GM12878 (cell line): Measurements from ENCODE around the gene DFFB. TPM values are rescaled to one million over a fixed set of nuclear protein-coding genes. Genes with fewer than 3 reads are reported as not detected.

Experiments used
- ATAC-seq: fragments of 200-7000 bp; cut with Tn5 transposase; 3 replicates; pipeline ENCODE4 v1.9.1; 2020; ENCODE audit warnings: mild to moderate bottlenecking, moderate library complexity
- BruUV-seq: library from RNA; stranded (reverse); fragments of 400-500 nt; replicated peaks from 2 replicates; lab custom pipeline; 2021; lab: Mats Ljungman, UMichigan
- CTCF ChIA-PET: fragments of 300-600 bp; sonication (Branson Sonifier 250); formaldehyde crosslinking; extraction: SDS; loops from one replicate; lab custom pipeline; 2021; ENCODE audit warnings: inconsistent platforms; lab: Yijun Ruan, JAX
- POLR2A ChIA-PET: fragments of 350-600 bp; formaldehyde crosslinking; extraction: SDS; loops from one replicate; lab custom pipeline; 2021; ENCODE audit warnings: inconsistent platforms; lab: Charles Lee
- RAD21 ChIA-PET: fragments of 300-600 bp; sonication (Branson Sonifier 250); formaldehyde crosslinking; loops from one replicate; lab custom pipeline; 2023; ENCODE audit warnings: antibody characterized with exemption; ENCODE audit not compliant: unreplicated experiment; lab: Charles Lee
- SMC1A ChIA-PET: fragments of 300-600 bp; sonication (Branson Sonifier 250); formaldehyde crosslinking; loops from one replicate; lab custom pipeline; 2023; ENCODE audit not compliant: unreplicated experiment, uncharacterized antibody; lab: Charles Lee
- DNase-seq: peaks from one replicate; pipeline ENCODE4 v3.0.0-alpha.2; 2011; ENCODE audit warnings: low read depth, low spot score
- FAIRE-seq: peaks from 3 replicates; lab custom pipeline; 2011; peaks lifted over from hg19 to GRCh38; lab: Jason Lieb, UNC
- H2AFZ ChIP-seq: 2 replicates; pipeline ENCODE4 v1.6.0; 2011; ENCODE audit warnings: low read depth, low read length, control low read depth; ENCODE audit not compliant: control insufficient read depth
- H3K27ac ChIP-seq: 2 replicates; pipeline ENCODE4 v1.5.1; 2011; ENCODE audit warnings: control low read depth; ENCODE audit not compliant: control insufficient read depth, insufficient read depth
- H3K27me3 ChIP-seq, 2 experiments: replicated peaks in 1 of 2; 2 replicates each; pipeline versions ENCODE4 v1.6.0 to v1.6.1; 2011; ENCODE audit warnings: low read length in 1 of 2; ENCODE audit not compliant: control insufficient read depth in 2 of 2, insufficient read depth in 2 of 2
- H3K36me3 ChIP-seq, 2 experiments: 2 replicates each; pipeline ENCODE4 v1.5.1; 2011; ENCODE audit warnings: low read length in 1 of 2; ENCODE audit not compliant: control insufficient read depth in 2 of 2, insufficient read depth in 2 of 2
- H3K4me1 ChIP-seq: 2 replicates; pipeline ENCODE4 v1.6.1; 2011; ENCODE audit warnings: mild to moderate bottlenecking, low read length, moderate library complexity, mixed read lengths; ENCODE audit not compliant: control insufficient read depth, insufficient read depth
- H3K4me2 ChIP-seq: 2 replicates; pipeline ENCODE4 v1.6.0; 2011; ENCODE audit warnings: control low read depth; ENCODE audit not compliant: control insufficient read depth, insufficient read depth
- H3K4me3 ChIP-seq: fragments of 200-600 bp; sonication (generic); 2 replicates; pipeline ENCODE4 v1.5.1; 2016
- H3K79me2 ChIP-seq: 2 replicates; pipeline ENCODE4 v1.6.0; 2011; ENCODE audit warnings: low read length; ENCODE audit not compliant: control insufficient read depth, insufficient read depth
- H3K9ac ChIP-seq: 2 replicates; pipeline ENCODE4 v1.8.0; 2011; ENCODE audit warnings: low read length, control low read depth, mixed read lengths; ENCODE audit not compliant: control insufficient read depth, insufficient read depth
- H3K9me3 ChIP-seq: replicated peaks from 3 replicates; pipeline ENCODE4 v1.5.1; 2011; ENCODE audit warnings: mild to moderate bottlenecking, low read length; ENCODE audit not compliant: control insufficient read depth, insufficient read depth
- H4K20me1 ChIP-seq: 2 replicates; pipeline ENCODE4 v1.6.0; 2011; ENCODE audit not compliant: control insufficient read depth, insufficient read depth
- JUNB ChIP-seq: IDR thresholded peaks from 2 replicates; pipeline ENCODE4 v1.6.1; 2016; ENCODE audit warnings: antibody characterized with exemption, mild to moderate bottlenecking
- KLF5 ChIP-seq: fragments of 450-650 bp; IDR thresholded peaks from 2 replicates; pipeline ENCODE4 v1.6.1; 2014; ENCODE audit warnings: mild to moderate bottlenecking; ENCODE audit not compliant: partially characterized antibody
- MYB ChIP-seq: fragments of 150-350 bp; IDR thresholded peaks from 2 replicates; pipeline ENCODE4 v1.6.1; 2014; ENCODE audit warnings: mild to moderate bottlenecking, low read depth, low read length, borderline replicate concordance
- SPI1 ChIP-seq: IDR thresholded peaks from 2 replicates; pipeline ENCODE4 v1.6.1; 2011; ENCODE audit warnings: low read depth, mild to moderate bottlenecking, low read length, moderate library complexity, borderline replicate concordance; ENCODE audit not compliant: insufficient read depth
- ZNF24 ChIP-seq: fragments of 450-650 bp; IDR thresholded peaks from 2 replicates; pipeline ENCODE4 v1.6.1; 2017; ENCODE audit warnings: antibody characterized with exemption, mild to moderate bottlenecking
- WGBS: methylation state at CpG from one replicate; pipeline ENCODE4 v1.1.6; 2016; ENCODE audit warnings: low lambda C conversion rate; ENCODE audit not compliant: insufficient replicate concordance, insufficient coverage; ENCODE audit errors: missing lambda C conversion rate; 5-methylcytosine and 5-hydroxymethylcytosine counted together
- in situ Hi-C: fragments of 300-500 bp; cut with MboI; formaldehyde crosslinking; loops from 9 replicates; pipeline ENCODE4 v1.14.3; 2018; ENCODE audit warnings: mixed read lengths
- intact Hi-C: fragments of 100-400 bp; cut with micrococcal nuclease; formaldehyde crosslinking; loops from one replicate; pipeline ENCODE4 v1.14.2; 2022; ENCODE audit not compliant: unreplicated experiment
- polyA plus RNA-seq, 11 experiments: library from polyadenylated mRNA; depleted of rRNA in 4 of 11; unstranded in 6 of 11; stranded (reverse) in 5 of 11; fragments of >200 nt; fragmentation: Nextera tagmentation in 4 of 11; fragmentation: Illumina TruSeq in 1 of 11; extraction: Ambion mirVana in 4 of 11; extraction: Trizol in 1 of 11; gene quantifications; 1 replicate in 1 of 11; 2 replicates in 10 of 11; pipeline versions ENCODE4 v1.2.1 to v1.2.3, GENCODE V29; 2011 to 2016; ENCODE audit warnings: inconsistent platforms in 2 of 11, missing spikeins in 2 of 11, low read depth in 1 of 11
- total RNA-seq, 4 experiments: library from RNA; depleted of rRNA in 3 of 4; stranded (reverse); fragments of >200 nt in 3 of 4; fragmentation: Illumina TruSeq in 1 of 4; extraction: Trizol in 1 of 4; gene quantifications; 2 replicates each; pipeline versions ENCODE4 v1.2.1 to v1.2.3, GENCODE V29; 2013 to 2021
- TF ChIP-seq, protein P1 (sequence below): fragments of 450-650 bp; IDR thresholded peaks from 2 replicates; pipeline ENCODE4 v1.6.1; 2017; ENCODE audit warnings: antibody characterized with exemption, mild to moderate bottlenecking, moderate library complexity

The DFFB gene
- total and polyA plus RNA-seq, 10 of the 15 experiments (the other 5 are each of a cell fraction or from before 2014, with no cell fraction given) = 2.7 to 10.7 (median 6.5) TPM

DNA sequence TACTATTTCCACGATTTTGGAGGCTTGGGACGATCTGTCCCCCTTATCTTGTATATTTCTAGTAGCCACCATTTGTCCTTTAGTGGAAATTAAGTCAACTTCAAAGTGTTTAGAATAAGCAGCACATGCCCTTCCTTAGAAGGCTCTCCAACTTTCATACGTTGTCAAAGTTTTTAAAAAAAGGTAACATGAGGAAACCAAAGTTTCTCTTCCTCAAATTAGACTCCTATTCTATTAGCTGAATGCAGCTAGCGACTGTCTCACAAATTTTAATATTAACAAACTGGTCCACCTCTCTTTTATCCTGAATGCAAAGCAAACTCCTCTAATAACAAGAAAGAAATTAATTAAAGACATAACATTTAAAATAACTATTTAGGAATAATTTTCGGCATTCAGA is 35.9 kb downstream of the DFFB start:
- no peak for FAIRE-seq
- H3K4me2 ChIP-seq = peak overlapping the region; percentile 44; the same call in 1 of the 2 replicates
- no peak for TF ChIP-seq MYB
- no peak for TF ChIP-seq KLF5
- peak; percentile 68; the same call in 1 of the 2 replicates for TF ChIP-seq SPI1
- TF ChIP-seq ZNF24 = no peak
- TF ChIP-seq, protein P1, sequence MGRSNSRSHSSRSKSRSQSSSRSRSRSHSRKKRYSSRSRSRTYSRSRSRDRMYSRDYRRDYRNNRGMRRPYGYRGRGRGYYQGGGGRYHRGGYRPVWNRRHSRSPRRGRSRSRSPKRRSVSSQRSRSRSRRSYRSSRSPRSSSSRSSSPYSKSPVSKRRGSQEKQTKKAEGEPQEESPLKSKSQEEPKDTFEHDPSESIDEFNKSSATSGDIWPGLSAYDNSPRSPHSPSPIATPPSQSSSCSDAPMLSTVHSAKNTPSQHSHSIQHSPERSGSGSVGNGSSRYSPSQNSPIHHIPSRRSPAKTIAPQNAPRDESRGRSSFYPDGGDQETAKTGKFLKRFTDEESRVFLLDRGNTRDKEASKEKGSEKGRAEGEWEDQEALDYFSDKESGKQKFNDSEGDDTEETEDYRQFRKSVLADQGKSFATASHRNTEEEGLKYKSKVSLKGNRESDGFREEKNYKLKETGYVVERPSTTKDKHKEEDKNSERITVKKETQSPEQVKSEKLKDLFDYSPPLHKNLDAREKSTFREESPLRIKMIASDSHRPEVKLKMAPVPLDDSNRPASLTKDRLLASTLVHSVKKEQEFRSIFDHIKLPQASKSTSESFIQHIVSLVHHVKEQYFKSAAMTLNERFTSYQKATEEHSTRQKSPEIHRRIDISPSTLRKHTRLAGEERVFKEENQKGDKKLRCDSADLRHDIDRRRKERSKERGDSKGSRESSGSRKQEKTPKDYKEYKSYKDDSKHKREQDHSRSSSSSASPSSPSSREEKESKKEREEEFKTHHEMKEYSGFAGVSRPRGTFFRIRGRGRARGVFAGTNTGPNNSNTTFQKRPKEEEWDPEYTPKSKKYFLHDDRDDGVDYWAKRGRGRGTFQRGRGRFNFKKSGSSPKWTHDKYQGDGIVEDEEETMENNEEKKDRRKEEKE = no peak
- TF ChIP-seq JUNB = no peak
- TF ChIP-seq, all 136 proteins: peak for 1
- no peaks in the 10 kb centered on the region for H4K20me1 ChIP-seq
- H2AFZ ChIP-seq = no peak overlapping the region
- H3K27ac ChIP-seq = no peak overlapping the region
- no peaks in the 10 kb centered on the region for H3K27me3 ChIP-seq
- no peaks in the 10 kb centered on the region; the same call in 2 of the 3 replicates for H3K9me3 ChIP-seq
- H3K79me2 ChIP-seq = peaks cover 12% of the 10 kb centered on the region
- intact Hi-C loops (no loop called here), in situ Hi-C loops (no loop called here)
- ChIA-PET SMC1A (interaction anchor here (0.9 kb wide), 1 partner anchor 35 kb away, joined by 3 read pairs; no protein-coding TSS in a partner anchor), RAD21 (interaction anchor here (0.8 kb wide), 1 partner anchor 35 kb away, joined by 3 read pairs; the partner anchor contains the start of gene DFFB), CTCF (no interaction called here), POLR2A (no interaction called here)
- peaks cover 9 to 14% of the 10 kb centered on the region in 2 experiments for H3K36me3 ChIP-seq
- 38% methylated on average over 5 of the region's 5 CpGs for WGBS
- ATAC-seq (no peak), DNase-seq (no peak)
- BruUV-seq = no TSS peak
- no peak overlapping the region for H3K4me3 ChIP-seq
- no peak overlapping the region for H3K9ac ChIP-seq
- H3K4me1 ChIP-seq = peaks cover 16% of the 10 kb centered on the region
